Mononuclear cell (primary cell): ENCODE measurements around the gene EXOC3L1. TPM values are rescaled to one million over a fixed set of nuclear protein-coding genes. Genes with fewer than 3 reads are reported as not detected.

Experiments used
- H3K27me3 ChIP-seq: 2 replicates; pipeline ENCODE4 v1.6.0; 2011; ENCODE audit warnings: low read length, control low read depth; ENCODE audit not compliant: insufficient read depth
- H3K4me1 ChIP-seq: 2 replicates; pipeline ENCODE4 v1.5.1; 2011; ENCODE audit warnings: mild to moderate bottlenecking, low read length, control low read depth; ENCODE audit not compliant: insufficient read depth
- H3K4me3 ChIP-seq: 2 replicates; pipeline ENCODE4 v1.5.1; 2011; ENCODE audit warnings: mild to moderate bottlenecking, low read length, moderate library complexity
- H3K9me3 ChIP-seq: 2 replicates; pipeline ENCODE4 v1.5.1; 2011; ENCODE audit warnings: low read depth, mild to moderate bottlenecking, control low read depth, low read length
- total RNA-seq: library from RNA; depleted of rRNA; stranded (reverse); fragments of >200 nt; gene quantifications from one replicate; pipeline ENCODE4 v1.2.3, GENCODE V29; 2012

Gene EXOC3L1, protein sequence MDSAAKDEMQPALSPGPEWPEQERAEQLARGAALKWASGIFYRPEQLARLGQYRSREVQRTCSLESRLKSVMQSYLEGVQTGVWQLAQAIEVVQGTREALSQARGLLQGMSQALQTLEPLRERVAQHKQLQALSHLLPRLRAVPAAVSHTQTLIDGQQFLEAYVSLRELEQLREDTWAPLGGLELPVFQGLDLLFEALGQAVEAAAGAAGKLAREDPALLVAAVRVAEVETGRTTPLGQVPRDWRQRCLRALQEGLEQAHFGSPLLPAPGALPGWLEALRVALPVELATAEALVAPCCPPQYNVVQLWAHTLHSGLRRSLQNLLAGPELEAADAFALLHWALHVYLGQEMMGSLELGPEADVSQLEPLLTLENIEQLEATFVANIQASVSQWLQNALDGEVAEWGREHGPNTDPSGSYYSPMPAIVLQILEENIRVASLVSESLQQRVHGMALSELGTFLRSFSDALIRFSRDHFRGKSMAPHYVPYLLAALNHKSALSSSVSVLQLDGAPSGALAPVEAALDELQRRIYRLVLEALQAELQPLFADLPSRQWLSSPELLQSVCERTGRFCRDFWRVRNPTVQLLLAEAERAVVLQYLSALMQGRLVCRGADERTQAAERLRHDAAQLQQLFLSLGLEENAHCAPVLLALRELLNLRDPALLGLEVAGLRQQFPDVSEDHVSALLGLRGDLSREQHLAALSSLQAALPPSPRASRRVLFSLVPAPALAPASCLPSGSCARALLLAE
- total RNA-seq: 0.42 TPM

DNA sequence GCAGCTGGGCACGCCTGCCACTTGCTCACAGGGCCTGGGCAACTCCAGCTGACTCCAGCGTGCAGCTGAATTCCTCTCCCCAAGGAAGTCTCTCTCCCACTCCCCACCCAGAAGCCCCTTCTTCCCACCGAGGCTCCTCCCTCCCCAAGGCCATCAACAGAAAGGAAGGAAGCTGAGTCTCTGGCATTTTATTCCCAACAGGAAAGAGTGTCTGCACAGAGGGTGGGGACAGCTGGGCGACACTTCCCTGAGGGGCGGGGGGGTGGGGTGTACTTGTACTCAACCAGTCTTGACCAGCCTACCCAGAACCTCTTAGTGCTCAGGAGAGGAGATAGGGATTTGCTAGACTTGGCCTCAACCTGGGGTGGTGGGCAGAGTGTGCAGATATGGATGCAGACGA, at the start of gene EXOC3L1:
EXOC3L1 (minus strand) TSS at position 96 of the 400 bp plus-strand sequence. CDS start 460 bp downstream, outside the sequence.
- Histone ChIP-seq H3K27me3 (no peaks in the 10 kb centered on the region), H3K4me1 (peaks cover 39% of the 10 kb centered on the region), H3K9me3 (no peaks in the 10 kb centered on the region), H3K4me3 (no peak within 1 kb of the TSS)

GRCh38 chr16:67238806-67239470, 49.0 kb upstream of the EXOC3L1 start:
- Histone ChIP-seq H3K9me3 (no peaks in the 10 kb centered on the region), H3K27me3 (no peaks in the 10 kb centered on the region), H3K4me3 (no peak overlapping the region), H3K4me1 (peaks cover 26% of the 10 kb centered on the region)

- Histone ChIP-seq H3K4me3 (no peak overlapping the region), H3K27me3 (no peaks in the 10 kb centered on the region), H3K9me3 (no peaks in the 10 kb centered on the region), H3K4me1 (peaks cover 19% of the 10 kb centered on the region)
These were observed 48.3 kb upstream of the EXOC3L1 start for GRCh38 chr16:67238278-67238575.

DNA sequence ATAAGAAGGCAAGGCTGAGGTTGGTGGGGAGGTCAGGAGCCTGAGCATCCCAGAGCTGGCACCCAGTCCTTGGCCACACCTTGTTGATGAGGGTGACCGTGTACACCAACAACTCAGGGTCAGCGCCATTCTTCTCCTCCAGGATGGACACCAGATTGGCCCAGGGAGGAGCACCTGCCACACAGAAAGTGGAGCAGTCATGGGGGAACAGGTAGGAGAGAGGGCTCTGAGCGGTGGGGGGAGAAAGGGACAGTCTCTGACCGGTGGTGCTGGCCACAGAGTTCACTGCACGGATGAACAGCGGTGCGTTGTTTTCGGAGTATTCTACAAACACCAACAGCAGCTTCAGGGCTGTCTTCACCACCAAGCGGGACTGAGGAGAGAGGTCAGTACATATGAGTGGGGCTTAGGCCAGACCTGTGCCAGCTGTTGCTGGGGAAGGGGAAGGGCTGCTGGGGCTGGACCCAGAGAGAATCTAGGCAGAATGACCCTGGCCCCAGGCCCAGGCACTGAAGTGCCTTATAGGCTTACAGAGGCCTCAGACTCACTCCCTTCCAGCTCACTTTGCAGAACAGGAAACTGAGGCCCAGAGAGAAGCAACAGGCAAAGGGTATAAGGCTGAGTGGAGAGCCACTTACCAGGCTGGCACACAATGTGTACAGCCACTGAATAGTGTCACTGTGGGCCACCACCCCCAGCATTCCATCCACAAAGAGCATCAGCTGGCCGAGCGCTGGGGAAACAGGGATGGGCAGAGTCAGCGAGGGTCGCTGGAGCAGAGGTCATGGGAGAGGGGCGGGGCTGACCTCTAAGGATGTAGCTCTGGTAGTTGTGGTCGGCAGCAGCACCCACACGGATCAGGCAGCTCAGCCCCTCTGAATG, 47.7 kb upstream of the EXOC3L1 start:
- no peaks in the 10 kb centered on the region for H3K27me3 ChIP-seq
- H3K4me3 ChIP-seq: no peak overlapping the region
- peaks cover 14% of the 10 kb centered on the region for H3K4me1 ChIP-seq
- H3K9me3 ChIP-seq: no peaks in the 10 kb centered on the region

- H3K27me3 ChIP-seq: no peaks in the 10 kb centered on the region
- H3K9me3 ChIP-seq: no peaks in the 10 kb centered on the region
- H3K4me3 ChIP-seq: no peak overlapping the region
- peaks cover 6% of the 10 kb centered on the region for H3K4me1 ChIP-seq
These were observed 46.8 kb upstream of the EXOC3L1 start for GRCh38 chr16:67236563-67237395.

DNA sequence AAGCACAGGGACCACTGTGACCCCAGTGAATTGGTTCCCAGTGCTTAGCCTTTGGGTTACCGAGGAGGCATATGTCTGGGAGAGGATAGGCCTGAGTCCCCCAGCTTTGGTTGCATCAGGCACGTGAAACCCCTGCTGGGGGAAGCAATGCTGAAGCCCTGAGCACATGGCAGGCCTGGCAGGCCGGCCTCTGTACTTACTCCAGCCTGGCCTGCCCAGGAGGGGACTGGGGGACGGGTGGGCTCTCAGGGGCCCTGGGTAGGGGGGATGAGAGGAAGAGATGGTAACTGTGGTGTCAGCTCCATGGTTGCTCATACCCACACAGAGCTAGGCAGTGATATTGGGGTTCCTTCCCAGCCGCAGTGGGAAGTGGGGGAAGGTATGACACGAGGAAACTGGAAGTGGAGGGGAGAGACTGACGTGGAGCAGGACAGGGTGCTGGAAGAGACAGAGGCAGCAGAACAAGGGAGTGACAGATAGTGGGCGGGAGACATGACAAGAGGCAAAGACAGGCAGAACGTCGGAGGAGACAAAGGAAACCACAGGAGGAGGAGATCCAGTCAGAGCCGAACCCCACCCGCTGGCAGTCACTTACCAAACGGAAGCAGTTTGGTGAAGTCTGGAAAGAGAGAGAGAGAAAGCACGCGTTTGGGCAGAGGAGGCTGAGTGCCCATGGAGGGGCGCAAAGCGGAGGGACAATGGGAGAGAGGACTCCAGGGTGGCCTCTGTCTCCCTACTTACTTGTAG, 46.1 kb upstream of the EXOC3L1 start:
- Histone ChIP-seq H3K4me3 (no peak overlapping the region), H3K9me3 (no peaks in the 10 kb centered on the region), H3K27me3 (no peaks in the 10 kb centered on the region), H3K4me1 (no peaks in the 10 kb centered on the region)

GRCh38 chr16:67234180-67234597, 44.3 kb upstream of the EXOC3L1 start:
- no peaks in the 10 kb centered on the region for H3K27me3 ChIP-seq
- H3K4me1 ChIP-seq: no peaks in the 10 kb centered on the region
- H3K4me3 ChIP-seq: no peak overlapping the region
- no peaks in the 10 kb centered on the region for H3K9me3 ChIP-seq

DNA sequence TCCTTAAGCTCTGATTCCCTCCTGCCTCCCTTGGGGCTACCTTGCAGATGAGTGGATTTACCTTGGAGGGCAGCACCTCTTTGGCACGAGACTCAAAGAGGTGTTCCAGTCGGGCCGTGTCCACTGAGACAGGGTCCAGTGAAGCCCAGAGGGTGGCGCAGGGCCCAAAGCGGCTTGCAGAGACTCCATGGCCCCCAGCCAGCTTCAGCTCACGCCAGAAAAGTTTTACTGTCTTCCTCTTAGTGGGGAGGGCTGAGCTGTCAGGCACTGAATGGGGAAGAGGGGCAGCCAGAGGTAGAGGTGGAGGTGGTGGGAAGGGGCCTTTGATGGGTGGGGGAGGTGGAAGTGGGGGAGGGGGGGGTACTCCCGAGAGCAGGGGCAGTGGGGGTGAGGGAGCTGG, 43.7 kb upstream of the EXOC3L1 start:
- no peaks in the 10 kb centered on the region for H3K4me1 ChIP-seq
- H3K9me3 ChIP-seq: no peaks in the 10 kb centered on the region
- no peaks in the 10 kb centered on the region for H3K27me3 ChIP-seq
- no peak overlapping the region for H3K4me3 ChIP-seq

DNA sequence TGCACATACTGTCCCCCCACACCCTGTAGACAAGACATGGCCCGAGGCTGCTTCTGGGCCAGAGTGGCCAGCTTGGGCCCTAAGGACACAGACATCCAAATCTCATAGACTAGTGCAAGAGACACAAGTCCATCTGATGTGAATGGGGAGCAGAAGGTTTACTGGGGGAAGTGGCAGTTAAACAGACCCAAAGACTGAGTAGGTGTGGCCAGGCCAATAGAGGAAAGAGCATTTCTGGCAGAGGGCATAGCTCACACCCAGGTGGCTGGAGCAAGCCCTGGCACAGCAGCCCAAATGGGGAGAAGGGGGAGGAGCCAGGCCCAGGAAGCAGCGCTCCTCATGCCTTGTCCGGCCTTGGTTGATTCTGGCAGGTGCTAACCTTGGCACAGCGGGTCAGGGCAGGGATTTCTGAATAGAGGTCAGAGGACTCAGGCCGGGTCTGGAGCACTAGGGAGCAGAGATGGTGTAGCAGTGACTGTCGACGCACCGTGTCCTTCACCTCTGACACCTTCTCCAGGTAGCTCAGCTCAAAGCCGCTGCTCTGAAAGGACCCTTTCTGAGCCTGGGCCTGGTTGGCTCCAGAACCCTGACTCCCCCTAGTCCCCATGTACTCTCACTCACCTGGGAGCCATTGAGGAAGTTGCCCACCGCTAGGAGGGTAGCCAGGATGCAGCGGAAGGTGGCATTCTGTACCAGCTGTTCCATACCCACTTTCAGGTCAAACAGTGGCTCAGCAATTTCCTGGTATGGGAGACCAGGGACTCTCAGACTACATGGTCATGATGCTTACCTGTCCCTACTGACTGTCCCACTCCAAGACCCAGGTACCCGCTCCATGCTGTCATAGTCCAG, 41.1 kb upstream of the EXOC3L1 start:
- H3K9me3 ChIP-seq: no peaks in the 10 kb centered on the region
- H3K27me3 ChIP-seq: no peaks in the 10 kb centered on the region
- no peak overlapping the region for H3K4me3 ChIP-seq
- H3K4me1 ChIP-seq: peaks cover 17% of the 10 kb centered on the region

GRCh38 chr16:67229906-67230808, 40.2 kb upstream of the EXOC3L1 start:
- H3K4me1 ChIP-seq: peaks cover 21% of the 10 kb centered on the region
- H3K9me3 ChIP-seq: no peaks in the 10 kb centered on the region
- no peak overlapping the region for H3K4me3 ChIP-seq
- H3K27me3 ChIP-seq: no peaks in the 10 kb centered on the region

- peaks cover 22% of the 10 kb centered on the region for H3K4me1 ChIP-seq
- H3K9me3 ChIP-seq: no peaks in the 10 kb centered on the region
- H3K27me3 ChIP-seq: no peaks in the 10 kb centered on the region
- H3K4me3 ChIP-seq: no peak overlapping the region
These were observed 39.0 kb upstream of the EXOC3L1 start for GRCh38 chr16:67228905-67229304.
